Measurements from ENCODE around the gene PJA2.
"Not testable (repeated sequence)": the region's sequence is repeated elsewhere in the genome, so short reads cannot be mapped to it uniquely, and the experiment has no call there.

Gene PJA2

GRCh38 chr5:109300367-109300766 lies 109.4 kb downstream of the PJA2 start:
- no peak for DNase-seq

GRCh38 chr5:109299557-109299956 lies 110.2 kb downstream of the PJA2 start:
- no peak for DNase-seq

GRCh38 chr5:109298794-109299193 lies 111.0 kb downstream of the PJA2 start:
- DNase-seq = no peak

GRCh38 chr5:109297900-109298299 lies 111.9 kb downstream of the PJA2 start:
- DNase-seq = no peak

GRCh38 chr5:109291090-109291489 lies 118.7 kb downstream of the PJA2 start:
- no peak for DNase-seq

- no peak for DNase-seq
Measured at GRCh38 chr5:109290231-109290630, 119.5 kb downstream of the PJA2 start.

- DNase-seq = not testable (repeated sequence)
Measured at GRCh38 chr5:109286628-109287027, 123.1 kb downstream of the PJA2 start.
